Activated CD8-positive, alpha-beta memory T cell treated with anti-CD3 and anti-CD28 coated beads, Interleukin-2, amount 50 U/mL, for 24 hours (primary cell): ENCODE results near the gene PREB.
"Not testable (repeated sequence)": the region's sequence is repeated elsewhere in the genome, so short reads cannot be mapped to it uniquely, and the experiment has no call there.

Source experiments
- DNase-seq: peaks from one replicate; pipeline ENCODE4 v3.0.0-alpha.2; 2020; ENCODE audit errors: extremely low read depth

Gene PREB

GRCh38 chr2:27127883-27128667 lies 6.4 kb downstream of the PREB start:
- DNase-seq = no peak

- DNase-seq = no peak
Measured at GRCh38 chr2:27126252-27126710, 8.2 kb downstream of the PREB start.

GRCh38 chr2:27125104-27125503 lies 9.3 kb downstream of the PREB start:
- DNase-seq = no peak

- DNase-seq = no peak
Measured at GRCh38 chr2:27123302-27124150, 10.9 kb downstream of the PREB start, which contains the start of gene ABHD1. TSS of gene ABHD1 (plus strand) at chr2:27123815. CDS start at chr2:27123949, 134 bp downstream.

GRCh38 chr2:27122791-27123190 lies 11.6 kb downstream of the PREB start:
- DNase-seq = no peak

GRCh38 chr2:27121906-27122305 lies 12.5 kb downstream of the PREB start:
- no peak for DNase-seq

- not testable (repeated sequence) for DNase-seq
Measured at GRCh38 chr2:27119330-27119670, 15.1 kb downstream of the PREB start.

- DNase-seq = no peak
Measured at GRCh38 chr2:27118525-27119329, 15.7 kb downstream of the PREB start, which contains the start of gene CGREF1. TSS of gene CGREF1 (minus strand) at chr2:27119128. CDS start at chr2:27104366, 14,762 bp downstream.

GRCh38 chr2:27117995-27118524 lies 16.4 kb downstream of the PREB start:
- DNase-seq = no peak

GRCh38 chr2:27115519-27115918 lies 18.9 kb downstream of the PREB start:
- DNase-seq = no peak

- not testable (repeated sequence) for DNase-seq
Measured at GRCh38 chr2:27111392-27112078, 22.9 kb downstream of the PREB start.

- not testable (repeated sequence) for DNase-seq
Measured at GRCh38 chr2:27110603-27111352, 23.7 kb downstream of the PREB start.

GRCh38 chr2:27109083-27109482 lies 25.4 kb downstream of the PREB start:
- no peak for DNase-seq

GRCh38 chr2:27108221-27108620 lies 26.2 kb downstream of the PREB start:
- DNase-seq = no peak

- DNase-seq = no peak
Measured at GRCh38 chr2:27105981-27106380, 28.5 kb downstream of the PREB start.

- DNase-seq = no peak
Measured at GRCh38 chr2:27102329-27102728, 32.1 kb downstream of the PREB start.

GRCh38 chr2:27100036-27100435 lies 34.4 kb downstream of the PREB start:
- no peak for DNase-seq

GRCh38 chr2:27099334-27099955 lies 35.0 kb downstream of the PREB start:
- no peak for DNase-seq

GRCh38 chr2:27097341-27097740 lies 37.1 kb downstream of the PREB start:
- DNase-seq = no peak
